Kidney epithelial cell (primary cell): ENCODE results near the gene MRPS18A. TPM values are rescaled to one million over a fixed set of nuclear protein-coding genes. Genes with fewer than 3 reads are reported as not detected.
A peak's percentile ranks its signal among the peaks of the same experiment; 100 is the strongest.

Source experiments
- DNase-seq: peaks from one replicate; pipeline ENCODE4 v3.0.0-alpha.2; 2010; ENCODE audit warnings: low read depth
- H3K27me3 ChIP-seq: 2 replicates; pipeline ENCODE4 v1.6.0; 2011; ENCODE audit warnings: low read length; ENCODE audit not compliant: control insufficient read depth, insufficient read depth
- H3K36me3 ChIP-seq: 2 replicates; pipeline ENCODE4 v1.5.1; 2011; ENCODE audit warnings: low read length; ENCODE audit not compliant: control insufficient read depth, insufficient read depth
- H3K4me3 ChIP-seq: 2 replicates; pipeline ENCODE4 v1.5.1; 2011; ENCODE audit warnings: low read depth, mild to moderate bottlenecking, control low read depth, low read length
- total RNA-seq: library from RNA; depleted of rRNA; stranded (reverse); fragments of >200 nt; gene quantifications from 2 replicates; pipeline ENCODE4 v1.2.3, GENCODE V29; 2015
- TF ChIP-seq, protein P1 (sequence below): IDR thresholded peaks from 2 replicates; pipeline ENCODE4 v1.5.1; 2011; ENCODE audit warnings: mild to moderate bottlenecking, moderate library complexity, low read length, control low read depth, inconsistent platforms; ENCODE audit not compliant: insufficient read depth, poor library complexity, severe bottlenecking

The MRPS18A gene
- total RNA-seq, 1 donor from 2014 or later, result 78.9 TPM

DNA sequence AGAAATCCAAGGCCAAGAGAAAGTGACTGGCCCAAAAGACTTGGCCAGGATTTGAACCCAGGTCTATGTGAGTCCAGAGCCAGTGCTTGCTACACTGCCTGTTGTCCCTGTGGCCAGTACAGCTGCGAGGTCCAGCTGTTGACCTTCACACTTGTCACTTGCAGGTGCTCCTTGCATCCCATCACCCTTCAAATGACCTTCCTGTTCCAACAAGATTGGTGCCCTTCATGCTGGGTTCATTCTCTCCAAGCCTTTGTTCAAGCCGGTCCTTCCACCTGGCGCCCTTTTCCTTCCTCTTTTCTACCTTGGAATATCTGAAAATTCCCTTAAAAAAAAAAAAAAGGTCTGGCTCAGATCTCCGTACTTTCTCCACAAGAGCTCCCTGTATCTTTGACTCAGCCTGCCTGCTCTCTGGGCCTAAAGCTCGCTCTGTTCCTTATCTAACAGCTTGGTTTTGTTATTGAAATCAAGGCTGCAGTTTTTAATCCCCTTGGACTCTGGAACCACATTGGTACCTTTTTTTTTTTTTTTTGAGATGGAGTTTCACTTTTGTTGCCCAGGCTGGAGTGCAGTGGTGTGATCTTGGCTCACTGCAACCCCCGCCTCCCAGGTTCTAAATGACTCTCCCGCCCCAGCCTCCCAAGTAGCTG is 22.2 kb upstream of the MRPS18A start:
- no peak overlapping the region for H3K4me3 ChIP-seq
- DNase-seq, result no peak
- H3K27me3 ChIP-seq, result peaks cover 9% of the 10 kb centered on the region
- TF ChIP-seq, protein P1, sequence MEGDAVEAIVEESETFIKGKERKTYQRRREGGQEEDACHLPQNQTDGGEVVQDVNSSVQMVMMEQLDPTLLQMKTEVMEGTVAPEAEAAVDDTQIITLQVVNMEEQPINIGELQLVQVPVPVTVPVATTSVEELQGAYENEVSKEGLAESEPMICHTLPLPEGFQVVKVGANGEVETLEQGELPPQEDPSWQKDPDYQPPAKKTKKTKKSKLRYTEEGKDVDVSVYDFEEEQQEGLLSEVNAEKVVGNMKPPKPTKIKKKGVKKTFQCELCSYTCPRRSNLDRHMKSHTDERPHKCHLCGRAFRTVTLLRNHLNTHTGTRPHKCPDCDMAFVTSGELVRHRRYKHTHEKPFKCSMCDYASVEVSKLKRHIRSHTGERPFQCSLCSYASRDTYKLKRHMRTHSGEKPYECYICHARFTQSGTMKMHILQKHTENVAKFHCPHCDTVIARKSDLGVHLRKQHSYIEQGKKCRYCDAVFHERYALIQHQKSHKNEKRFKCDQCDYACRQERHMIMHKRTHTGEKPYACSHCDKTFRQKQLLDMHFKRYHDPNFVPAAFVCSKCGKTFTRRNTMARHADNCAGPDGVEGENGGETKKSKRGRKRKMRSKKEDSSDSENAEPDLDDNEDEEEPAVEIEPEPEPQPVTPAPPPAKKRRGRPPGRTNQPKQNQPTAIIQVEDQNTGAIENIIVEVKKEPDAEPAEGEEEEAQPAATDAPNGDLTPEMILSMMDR, result no peak
- H3K36me3 ChIP-seq, result no peaks in the 10 kb centered on the region

DNA sequence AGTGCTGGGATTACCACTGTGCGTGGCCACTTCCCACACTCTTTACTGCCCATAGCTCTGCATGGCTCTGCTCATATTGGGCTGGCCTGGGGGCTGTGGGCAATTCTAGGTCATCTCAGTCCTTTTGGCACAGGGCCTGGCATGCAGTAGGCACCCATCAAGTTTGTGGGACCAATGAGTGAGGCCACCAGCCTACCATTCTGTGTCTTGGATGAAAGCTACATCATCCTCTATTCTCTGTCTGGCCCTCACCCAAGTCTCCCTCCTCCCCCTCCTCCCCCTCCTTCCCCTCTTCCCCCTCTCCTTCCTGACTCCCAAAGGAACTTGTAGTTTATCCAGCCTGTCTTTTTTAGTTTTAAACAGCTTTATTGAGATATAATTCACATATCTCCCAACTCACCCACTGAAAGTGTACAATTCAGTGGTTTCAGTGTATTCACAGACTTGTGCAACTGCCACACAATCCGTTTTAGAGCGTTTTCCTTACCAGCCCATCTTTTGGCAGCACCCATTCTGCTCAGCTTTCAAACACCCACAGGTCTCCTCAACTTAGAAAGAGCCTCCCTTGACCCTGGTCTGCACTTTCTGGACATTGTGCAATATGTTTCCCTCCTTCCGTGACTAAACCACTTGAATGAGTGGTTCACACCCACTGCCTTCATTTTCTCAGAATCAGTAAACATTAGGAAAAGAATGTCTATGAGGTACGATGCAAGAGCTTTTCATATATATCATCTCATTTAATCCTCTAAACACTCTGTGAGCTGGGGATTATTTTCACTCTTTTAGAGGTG is 21.5 kb upstream of the MRPS18A start:
- Histone ChIP-seq H3K36me3 (no peaks in the 10 kb centered on the region), H3K27me3 (peaks cover 7% of the 10 kb centered on the region), H3K4me3 (no peak overlapping the region)
- peak; percentile 21 for DNase-seq
- TF ChIP-seq, protein P1, result no peak

DNA sequence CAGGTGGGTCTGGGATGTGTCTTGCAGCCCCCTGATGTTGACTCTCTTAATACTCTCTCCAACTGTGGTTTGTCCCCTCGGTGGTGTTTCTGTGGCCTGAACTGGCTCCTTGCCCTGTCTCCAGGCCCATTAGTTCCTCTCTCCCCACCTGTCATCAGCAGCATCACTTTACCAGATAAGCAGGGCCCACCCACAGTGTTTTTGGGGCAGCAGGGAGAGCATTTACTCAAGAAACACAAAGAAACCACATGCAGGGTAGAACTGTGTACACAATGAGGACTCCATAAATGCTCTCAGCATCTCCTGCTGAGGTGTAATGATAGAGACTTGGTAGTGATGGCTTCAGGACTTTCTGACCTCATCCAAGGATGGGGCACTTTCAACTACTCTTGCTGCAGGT is 20.2 kb upstream of the MRPS18A start:
- Histone ChIP-seq H3K36me3 (no peaks in the 10 kb centered on the region), H3K27me3 (peaks cover 7% of the 10 kb centered on the region), H3K4me3 (no peak overlapping the region)
- no peak for DNase-seq
- TF ChIP-seq, protein P1, result no peak

DNA sequence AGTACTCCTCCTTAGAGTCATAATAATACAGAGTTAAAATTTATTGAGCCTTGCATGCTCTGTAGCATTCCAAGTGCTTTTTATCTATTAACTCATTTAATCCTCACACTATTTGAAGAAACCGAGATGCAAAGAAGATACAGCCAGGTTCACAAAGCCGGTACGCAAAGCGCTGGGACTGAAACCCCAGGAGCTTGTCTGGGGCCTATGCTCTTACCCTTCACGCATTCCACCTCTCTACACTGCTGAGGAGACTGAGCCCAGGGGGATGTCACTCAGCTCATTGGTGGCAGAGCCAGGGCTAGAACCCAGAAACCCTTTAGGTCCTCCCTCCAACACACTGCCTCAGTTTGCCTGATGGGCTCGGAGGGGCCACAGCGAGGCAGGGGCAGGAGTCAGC is 19.7 kb upstream of the MRPS18A start:
- DNase-seq, result no peak
- TF ChIP-seq, protein P1, result no peak

DNA sequence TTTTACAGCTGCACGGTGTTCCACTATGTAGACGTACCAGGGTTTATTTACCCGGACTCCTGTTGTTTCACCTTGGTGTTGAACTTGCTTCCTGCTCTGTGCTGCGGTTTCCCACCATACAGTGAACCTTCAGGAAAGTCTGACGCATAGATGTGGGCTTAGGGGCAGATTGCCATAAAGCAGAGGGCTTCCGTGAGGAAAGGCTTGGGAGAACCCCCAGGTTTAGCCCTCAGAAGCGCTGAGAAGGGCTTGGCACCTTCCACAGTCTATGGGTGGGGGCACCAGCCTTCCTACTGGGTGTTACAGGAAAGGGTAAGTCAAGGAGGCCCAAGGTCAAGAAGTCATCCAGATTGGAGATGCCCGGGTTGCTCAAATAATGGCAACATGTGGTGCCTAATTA is 19.2 kb upstream of the MRPS18A start:
- no peak overlapping the region for H3K4me3 ChIP-seq
- H3K36me3 ChIP-seq, result no peaks in the 10 kb centered on the region
- H3K27me3 ChIP-seq, result peaks cover 5% of the 10 kb centered on the region
- no peak for DNase-seq
- TF ChIP-seq, protein P1, result no peak

More for the DNA sequence above, 19.7 kb upstream of the MRPS18A start:
- no peaks in the 10 kb centered on the region for H3K36me3 ChIP-seq
- H3K27me3 ChIP-seq, result peaks cover 7% of the 10 kb centered on the region
- H3K4me3 ChIP-seq, result no peak overlapping the region
